CD4-positive, alpha-beta T cell treated with Interleukin-4 for 1 hour (primary cell): ENCODE measurements around the gene SLC15A1.
"Not testable (repeated sequence)": the region's sequence is repeated elsewhere in the genome, so short reads cannot be mapped to it uniquely, and the experiment has no call there.

Experiments used
- DNase-seq, 2 donors: peaks; one replicate each; pipeline ENCODE4 v3.0.0-alpha.2; 2020 to 2022

SLC15A1 gene

GRCh38 chr13:98652721-98653462, 99.6 kb downstream of the SLC15A1 start:
- no peak for DNase-seq

GRCh38 chr13:98652276-98652675, 100.2 kb downstream of the SLC15A1 start:
- DNase-seq = no peak

- DNase-seq = no peak
These were observed 100.7 kb downstream of the SLC15A1 start for GRCh38 chr13:98651744-98652143.

GRCh38 chr13:98650396-98651107, 101.9 kb downstream of the SLC15A1 start:
- DNase-seq = no peak

- DNase-seq = no peak
These were observed 102.6 kb downstream of the SLC15A1 start for GRCh38 chr13:98649861-98650260.

- no peak for DNase-seq
These were observed 103.8 kb downstream of the SLC15A1 start for GRCh38 chr13:98648686-98649085.

GRCh38 chr13:98648141-98648540, 104.3 kb downstream of the SLC15A1 start:
- no peak for DNase-seq

GRCh38 chr13:98647121-98647520, 105.4 kb downstream of the SLC15A1 start:
- DNase-seq = no peak

- DNase-seq = no peak
These were observed 109.0 kb downstream of the SLC15A1 start for GRCh38 chr13:98643479-98643878.

- DNase-seq = no peak
These were observed 111.4 kb downstream of the SLC15A1 start for GRCh38 chr13:98641075-98641474.

- not testable (repeated sequence) for DNase-seq
These were observed 112.7 kb downstream of the SLC15A1 start for GRCh38 chr13:98639785-98640184.

- not testable (repeated sequence) for DNase-seq
These were observed 114.1 kb downstream of the SLC15A1 start for GRCh38 chr13:98638352-98638751.
